ENCODE data around the gene CD274.
"Not testable (repeated sequence)": the region's sequence is repeated elsewhere in the genome, so short reads cannot be mapped to it uniquely, and the experiment has no call there.

Gene CD274

DNA sequence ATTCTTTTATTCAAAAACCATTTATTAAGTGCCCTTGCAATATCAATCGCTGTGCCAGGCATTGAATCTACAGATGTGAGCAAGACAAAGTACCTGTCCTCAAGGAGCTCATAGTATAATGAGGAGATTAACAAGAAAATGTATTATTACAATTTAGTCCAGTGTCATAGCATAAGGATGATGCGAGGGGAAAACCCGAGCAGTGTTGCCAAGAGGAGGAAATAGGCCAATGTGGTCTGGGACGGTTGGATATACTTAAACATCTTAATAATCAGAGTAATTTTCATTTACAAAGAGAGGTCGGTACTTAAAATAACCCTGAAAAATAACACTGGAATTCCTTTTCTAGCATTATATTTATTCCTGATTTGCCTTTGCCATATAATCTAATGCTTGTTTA lies 18.5 kb downstream of the CD274 start:
- DNase-seq (ENCODE audit: low read depth) = no peak

DNA sequence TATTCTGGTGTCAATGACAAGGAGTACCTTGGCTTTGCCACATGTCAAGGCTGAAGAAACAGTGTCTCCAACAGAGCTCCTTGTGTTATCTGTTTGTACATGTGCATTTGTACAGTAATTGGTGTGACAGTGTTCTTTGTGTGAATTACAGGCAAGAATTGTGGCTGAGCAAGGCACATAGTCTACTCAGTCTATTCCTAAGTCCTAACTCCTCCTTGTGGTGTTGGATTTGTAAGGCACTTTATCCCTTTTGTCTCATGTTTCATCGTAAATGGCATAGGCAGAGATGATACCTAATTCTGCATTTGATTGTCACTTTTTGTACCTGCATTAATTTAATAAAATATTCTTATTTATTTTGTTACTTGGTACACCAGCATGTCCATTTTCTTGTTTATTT lies 19.8 kb downstream of the CD274 start:
- DNase-seq (ENCODE audit: low read depth) = no peak

DNA sequence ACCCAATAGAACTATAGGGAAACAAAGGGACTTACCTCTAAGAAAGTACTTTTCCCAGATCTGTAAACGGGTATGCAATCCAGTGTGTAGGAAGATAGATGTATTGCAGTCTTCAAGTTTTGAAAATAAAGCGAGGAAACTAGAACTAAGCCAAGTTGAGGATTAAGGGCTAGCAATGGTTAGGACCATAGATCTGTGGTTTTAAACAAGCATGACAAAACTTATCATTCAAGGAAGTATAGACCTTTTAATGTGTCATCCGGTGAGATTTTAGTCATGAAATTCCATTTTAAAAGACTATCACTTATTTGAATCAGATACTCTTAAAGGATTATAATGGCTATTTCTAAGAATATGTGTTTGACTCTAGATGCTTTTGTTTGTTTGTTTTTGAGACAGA lies 20.5 kb downstream of the CD274 start:
- DNase-seq (ENCODE audit: low read depth) = no peak

DNA sequence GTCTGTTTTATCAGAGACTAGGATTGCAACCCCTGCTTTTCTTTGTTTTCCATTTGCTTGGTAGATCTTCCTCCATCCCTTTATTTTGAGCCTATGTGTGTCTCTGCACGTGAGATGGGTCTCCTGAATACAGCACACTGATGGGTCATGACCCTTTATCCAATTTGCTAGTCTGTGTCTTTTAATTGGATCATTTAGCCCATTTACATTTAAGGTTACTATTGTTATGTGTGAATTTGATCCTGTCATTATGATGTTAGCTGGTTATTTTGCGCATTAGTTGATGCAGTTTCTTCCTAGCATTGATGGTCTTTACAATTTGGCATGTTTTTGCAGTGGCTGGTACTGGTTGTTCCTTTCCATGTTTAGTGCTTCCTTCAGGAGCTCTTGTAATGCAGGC lies 25.3 kb downstream of the CD274 start:
- not testable (repeated sequence) for DNase-seq (ENCODE audit: low read depth)

DNA sequence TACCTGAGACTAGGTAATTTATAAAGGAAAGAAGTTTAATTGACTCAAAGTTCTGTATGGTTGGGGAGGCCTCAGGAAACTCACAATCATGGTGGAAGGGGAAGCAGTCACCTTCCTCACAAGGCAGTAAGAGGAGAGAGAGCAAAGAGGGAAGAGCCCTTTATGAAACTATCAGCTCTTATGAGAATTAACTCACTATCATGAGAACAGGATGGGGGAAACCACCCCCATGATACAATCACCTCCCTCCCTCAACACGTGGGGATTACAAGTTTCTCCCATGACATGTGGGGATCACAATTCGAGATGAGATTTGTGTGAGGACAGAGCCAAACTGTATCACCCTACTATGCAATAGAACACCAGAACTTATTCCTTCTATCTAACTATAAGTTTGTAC lies 27.9 kb downstream of the CD274 start:
- no peak for DNase-seq (ENCODE audit: low read depth)

DNA sequence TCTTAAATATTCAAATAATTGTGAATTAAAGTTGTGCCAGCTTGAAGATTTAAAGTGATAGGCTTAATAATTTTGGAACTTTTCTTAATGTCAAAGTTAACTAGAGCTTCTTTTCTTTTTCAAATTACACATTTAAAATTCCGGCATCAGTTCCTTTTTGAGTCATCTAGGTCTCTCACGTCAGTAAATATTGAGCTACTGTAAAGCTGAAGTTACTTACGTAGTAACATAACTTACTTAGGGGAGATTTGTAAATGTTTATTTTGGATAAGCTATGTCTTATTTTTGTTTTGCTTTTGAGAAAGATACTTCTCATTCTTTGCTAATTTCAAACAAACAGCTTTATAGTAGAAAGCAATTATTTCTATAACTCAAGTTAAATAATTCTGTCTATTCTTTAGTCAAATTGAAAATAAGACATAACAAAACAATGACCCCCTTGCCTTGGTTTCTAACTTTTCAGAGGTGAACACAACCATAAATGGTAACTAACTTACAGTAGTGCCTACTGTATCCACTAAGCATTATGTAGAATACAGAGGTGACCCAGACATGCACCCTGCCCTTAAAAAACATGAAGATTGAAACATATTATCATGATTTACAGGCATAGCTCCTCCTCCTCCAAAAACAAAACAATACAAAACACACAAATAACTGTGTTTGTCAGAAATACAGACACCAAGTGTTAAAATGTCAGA lies 29.8 kb downstream of the CD274 start:
- DNase-seq (ENCODE audit: low read depth) = no peak

DNA sequence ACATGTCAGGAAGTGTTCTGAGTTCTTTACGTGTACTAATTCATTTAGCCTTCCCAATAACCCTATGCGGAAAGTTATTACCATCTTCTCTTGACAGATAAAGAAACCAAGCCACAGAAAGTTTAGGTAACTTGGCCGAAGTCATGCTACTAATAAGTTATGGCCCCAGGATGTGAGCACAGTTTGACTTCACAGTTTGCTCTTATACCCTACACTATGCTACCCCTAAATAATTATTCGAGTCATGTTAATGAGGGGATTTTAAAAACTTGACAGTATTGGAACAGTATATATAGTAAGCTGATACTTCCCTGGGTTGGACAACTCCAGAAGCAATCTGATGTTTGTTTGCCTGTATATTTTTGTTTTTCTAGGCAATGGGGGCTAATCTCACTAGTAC lies 30.6 kb downstream of the CD274 start:
- no peak for DNase-seq (ENCODE audit: low read depth)

DNA sequence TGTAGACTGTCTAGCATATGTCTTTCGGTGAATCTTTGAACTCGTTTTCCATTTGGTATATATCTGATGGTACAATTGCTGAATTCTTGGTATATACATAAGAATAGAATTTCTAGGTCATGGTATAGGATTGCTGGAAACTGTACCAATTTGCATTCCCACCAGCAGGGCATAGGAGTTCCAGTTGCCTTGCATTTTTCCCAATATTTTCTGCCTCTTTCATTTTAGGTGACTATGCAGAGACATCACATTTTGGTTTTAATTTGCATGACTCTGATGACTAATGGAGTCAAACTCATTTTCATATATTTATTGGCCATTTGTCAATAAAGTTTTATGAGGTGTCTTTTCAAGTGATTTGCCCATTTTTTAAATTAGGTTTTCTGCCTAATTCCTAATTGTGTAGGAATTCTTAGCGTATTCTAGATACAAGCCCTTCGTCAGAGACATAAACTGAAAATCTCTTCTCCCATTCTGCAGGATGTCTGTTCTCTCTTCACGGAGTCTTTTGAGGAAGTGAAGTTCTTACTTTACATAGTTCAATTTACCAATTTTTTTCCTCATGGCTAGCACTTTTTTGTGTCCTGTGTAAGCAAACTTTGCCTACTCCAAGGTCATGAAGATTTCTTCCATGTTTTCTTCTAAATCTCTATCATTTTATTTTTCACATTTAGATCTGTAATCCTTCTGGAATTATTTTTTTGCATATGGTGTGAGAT lies 31.1 kb downstream of the CD274 start:
- DNase-seq (ENCODE audit: low read depth) = no peak

DNA sequence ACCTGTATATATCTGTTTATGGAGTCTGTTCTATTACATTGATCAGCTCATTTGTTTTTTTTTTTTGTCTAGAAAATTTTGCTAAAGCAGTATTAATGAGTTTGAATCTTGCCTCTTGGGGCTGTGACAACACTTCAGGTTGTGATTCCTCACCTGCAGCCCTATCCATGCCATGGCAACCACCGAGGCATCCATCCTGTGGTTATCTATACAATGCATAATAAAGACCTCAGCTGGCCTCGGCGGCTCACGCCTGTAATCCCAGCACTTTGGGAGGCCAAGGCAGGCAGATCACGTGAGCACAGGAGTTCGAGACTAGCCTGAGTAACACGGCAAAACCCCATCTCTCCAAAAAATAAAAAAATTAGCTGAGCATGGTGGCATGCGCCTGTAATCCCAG lies 31.9 kb downstream of the CD274 start:
- no peak for DNase-seq (ENCODE audit: low read depth)

DNA sequence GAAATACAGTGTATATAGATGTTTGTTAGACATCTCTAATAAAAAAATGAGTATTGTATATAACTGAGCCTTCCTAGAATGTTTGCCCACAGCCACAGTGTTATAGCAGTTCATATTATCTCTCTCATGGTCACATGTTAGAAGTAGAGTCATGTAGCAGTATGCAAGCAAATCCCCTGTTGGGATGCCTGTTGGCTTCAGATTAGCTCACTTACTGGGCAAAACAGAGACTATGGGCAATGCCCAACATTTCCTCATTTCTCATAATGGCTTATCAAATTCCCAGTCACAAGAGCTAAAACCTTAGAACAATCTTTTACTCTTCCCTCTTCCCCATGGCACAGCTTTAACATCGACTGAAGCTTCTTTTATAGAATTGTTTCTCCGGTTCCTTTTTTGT lies 33.0 kb downstream of the CD274 start:
- DNase-seq (ENCODE audit: low read depth) = no peak

DNA sequence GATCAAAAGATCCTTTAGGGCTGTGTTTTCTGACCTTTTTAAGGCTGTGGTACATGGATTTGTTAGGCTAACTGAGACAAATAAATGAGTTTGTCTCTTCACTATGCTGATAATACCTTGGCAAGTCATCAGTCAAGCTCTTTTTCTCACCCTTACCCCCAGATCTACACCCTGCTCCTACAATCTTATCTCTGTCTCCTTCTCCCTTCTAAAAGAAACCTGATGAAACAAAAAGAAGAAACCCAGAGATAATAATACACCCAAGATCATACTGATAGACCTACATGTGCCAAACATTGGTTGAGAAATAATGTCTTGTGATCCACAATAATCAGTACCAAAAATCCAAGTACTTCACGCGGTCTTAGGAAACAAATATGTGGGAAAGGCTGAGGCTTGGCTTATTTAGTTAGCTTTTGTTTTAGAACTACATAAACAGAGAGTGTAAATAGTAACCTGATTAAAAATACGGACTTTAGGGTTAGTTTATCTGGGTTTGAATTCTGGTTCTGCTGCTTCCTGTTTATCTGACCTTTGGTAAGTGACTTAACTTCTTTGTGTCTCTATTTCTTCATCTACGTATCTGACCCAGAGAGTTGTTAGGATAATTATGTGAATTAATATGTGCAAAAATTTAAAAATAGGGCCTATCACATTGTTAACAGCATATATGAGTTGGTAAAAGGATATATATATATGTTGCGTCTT lies 35.2 kb downstream of the CD274 start:
- no peak for DNase-seq (ENCODE audit: low read depth)

DNA sequence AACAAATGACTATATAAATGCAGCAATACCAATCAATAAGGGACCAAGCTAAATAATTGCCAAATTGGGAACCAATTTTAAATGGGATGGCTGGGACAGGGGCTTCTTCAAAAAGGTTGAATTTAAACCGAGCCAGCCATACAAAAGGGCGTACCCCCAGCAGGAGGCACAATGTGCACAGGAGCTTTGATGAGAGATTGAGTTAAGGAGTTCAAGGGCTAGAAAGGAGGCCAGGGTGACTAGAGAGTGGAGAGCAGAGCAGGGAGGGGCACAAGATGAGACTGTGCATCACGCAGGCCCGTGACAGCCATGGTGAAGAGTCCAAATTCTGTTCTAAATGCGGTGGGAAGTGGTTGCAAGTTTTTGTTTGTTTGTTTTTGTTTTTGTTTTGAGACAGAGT lies 36.6 kb downstream of the CD274 start:
- no peak for DNase-seq (ENCODE audit: low read depth)

DNA sequence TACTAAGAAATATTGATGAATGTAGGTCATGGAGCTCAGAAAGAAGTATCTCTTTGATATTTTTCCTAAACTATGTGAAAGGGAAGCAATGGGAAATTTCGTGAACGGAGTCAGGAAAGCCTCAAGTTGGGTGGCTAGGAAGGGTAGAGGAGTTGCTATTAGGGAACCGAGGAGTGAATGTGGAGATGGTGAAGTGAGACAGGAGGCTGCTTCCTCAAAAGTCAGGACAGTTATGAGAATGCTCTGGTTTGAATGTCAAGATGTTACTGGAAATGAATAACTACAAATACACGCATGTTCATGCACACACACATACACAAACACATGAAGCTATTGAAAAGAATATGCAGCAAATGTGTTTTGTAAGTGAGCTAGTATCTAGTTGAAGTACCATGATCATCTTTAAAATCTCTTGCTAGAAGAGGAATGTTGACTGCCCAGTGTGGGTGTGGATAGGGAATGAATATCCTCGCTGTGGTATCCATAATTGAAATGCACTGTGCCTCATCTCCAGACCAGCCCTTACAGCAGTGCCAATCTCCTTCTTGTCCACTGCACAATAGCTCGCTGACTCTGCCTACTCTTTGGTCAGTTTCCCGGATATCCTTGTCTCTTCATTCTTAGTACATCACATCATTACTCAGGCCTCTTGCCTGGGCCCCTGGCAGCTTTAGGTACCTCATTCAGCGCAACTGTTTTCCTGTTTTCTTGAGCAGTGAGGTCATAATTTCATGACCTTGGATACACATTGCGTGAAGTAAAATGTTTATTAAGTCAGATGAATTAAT lies 38.1 kb downstream of the CD274 start:
- no peak for DNase-seq (ENCODE audit: low read depth)

DNA sequence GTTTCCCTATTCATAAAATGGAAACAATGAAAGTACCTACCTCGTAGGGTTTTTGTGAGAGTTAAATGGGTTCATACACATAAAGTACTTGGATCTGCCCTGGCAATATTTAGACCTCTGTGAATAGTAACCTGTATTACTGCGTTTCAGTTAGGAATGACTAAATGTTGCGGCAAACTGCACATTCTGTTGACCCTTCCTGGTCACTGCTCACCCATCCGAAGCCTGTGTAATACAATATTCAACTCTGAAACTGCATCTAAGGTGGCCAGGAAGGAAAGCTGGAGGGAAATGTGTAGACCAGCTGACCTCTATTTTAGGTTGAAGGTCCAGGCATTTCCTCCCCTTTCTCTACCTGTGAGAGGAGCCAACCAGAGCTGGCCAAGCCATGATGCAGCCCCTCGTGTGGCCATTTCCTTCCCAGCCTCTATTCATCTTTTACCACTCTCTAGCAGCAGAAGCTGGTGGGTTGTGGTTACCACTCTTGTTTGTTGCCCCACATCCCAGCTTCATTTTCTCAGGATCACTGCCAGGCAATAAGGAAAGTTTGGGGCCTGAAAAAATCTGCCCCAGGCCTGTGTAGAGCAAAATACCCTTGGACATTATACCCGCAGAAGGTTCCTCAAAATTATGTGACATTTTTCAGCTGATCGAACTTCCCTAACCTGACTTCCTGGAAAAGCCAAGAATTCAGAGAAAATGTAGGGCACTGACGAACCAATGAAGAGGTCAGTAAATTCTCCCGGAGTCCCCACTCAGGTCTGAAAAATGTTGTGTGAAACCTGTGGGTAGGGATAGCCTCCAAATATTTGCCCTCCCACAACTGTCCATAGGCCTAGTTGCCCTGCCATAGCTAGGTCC lies 39.5 kb downstream of the CD274 start:
- no peak for DNase-seq (ENCODE audit: low read depth)

DNA sequence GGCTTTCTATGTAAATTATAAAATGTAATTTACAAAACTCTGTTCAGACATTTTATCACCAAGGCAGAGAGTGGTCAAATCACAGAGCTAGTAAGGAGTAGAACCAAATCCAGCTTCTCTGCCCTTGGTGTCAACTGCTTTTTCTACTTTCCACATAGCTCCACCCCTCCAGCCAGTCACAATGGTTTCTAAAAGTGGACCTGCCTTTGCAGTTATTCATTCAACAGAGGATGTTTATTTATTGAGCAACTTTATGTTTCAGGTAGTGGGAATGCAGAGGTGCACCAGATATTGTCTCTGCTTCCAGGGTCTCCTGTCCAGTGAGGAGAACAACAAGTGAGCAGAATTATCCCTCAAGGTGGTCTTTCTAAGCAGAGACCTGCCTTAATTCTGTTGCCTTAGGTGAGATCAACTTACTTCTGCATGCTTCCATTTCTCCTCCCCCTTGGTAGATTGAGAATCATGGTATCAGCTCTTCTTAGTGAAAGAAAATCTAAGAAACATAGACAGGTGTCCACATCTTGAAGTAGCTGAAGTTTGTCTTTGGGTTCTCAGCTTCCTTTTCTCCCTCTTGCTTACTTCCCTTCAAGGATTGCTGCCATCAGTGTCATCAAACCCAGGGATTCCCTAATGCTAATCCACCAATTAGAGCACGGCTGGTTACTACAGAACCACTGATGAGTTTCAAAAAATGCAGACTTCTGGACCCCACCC lies 42.8 kb downstream of the CD274 start:
- DNase-seq (ENCODE audit: low read depth) = no peak

DNA sequence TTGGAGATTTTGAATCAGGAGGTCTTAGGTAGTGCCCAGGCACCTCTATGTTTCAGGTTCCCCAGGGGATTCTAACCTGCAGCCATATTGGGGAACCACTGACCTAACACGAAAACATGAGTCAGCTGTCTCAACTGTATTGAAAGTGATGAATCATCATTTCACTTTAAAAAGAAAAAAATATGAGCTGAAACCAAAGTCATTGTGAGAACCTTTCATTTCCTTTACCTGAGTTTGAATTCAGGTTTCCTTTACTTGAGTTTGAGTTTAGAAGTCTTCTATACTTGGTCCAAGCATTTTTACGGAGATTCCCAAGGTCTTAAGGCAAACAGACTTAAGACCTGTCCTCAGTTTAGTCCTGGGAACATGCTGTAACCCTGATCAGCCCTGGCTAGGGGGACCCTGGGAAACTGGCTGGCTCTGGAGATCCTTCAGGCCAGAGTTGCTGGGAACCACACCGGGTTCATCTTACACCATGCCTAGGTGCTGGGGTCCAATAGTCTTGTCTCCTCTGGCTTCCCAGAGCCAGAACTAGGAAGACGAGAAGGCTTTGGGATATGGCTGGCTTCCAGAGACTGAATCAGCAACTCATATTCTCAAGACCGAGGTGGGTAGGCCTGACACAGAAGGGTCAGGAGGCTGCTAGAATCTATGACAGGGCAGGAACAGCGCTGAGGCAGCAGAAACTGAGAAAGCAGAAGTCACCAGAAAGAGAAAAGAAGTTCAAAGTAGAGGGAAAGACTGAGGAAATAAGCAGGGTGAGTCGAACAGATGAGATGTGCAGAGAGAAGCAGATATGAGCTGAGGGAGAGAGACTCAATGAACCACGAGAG lies 43.6 kb downstream of the CD274 start:
- no peak for DNase-seq (ENCODE audit: low read depth)

DNA sequence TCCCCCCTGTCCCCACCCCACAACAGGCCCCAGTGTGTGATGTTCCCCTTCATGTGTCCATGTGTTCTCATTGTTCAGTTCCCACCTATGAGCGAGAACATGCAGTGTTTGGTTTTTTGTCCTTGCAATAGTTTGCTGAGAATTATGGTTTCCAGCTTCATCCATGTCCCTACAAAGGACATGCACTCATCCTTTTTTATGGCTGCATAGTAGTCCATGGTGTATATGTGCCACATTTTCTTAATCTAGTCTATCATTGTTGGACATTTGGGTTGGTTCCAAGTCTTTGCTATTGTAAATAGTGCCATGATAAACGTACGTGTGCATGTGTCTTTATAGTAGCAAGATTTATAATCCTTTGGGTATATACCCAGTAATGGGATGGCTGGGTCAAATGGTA lies 44.4 kb downstream of the CD274 start:
- not testable (repeated sequence) for DNase-seq (ENCODE audit: low read depth)

DNA sequence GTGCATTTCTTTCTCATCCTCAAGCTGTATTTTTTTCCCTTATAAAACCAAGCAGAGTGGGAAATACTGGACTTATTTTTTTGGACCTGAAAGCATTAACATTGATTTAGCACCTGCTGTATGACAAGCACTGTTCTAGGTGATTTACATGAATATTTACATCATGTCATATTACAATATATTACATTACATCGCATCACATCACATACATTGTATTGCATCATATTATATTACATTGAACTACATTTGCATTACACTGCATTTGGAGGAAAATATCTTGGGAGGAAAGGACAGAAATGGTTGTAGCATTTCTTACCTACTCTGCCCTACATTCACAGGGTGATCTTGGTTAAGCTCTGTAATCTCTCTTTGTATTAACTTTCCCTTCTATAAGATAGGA lies 48.8 kb downstream of the CD274 start:
- no peak for DNase-seq (ENCODE audit: low read depth)

DNA sequence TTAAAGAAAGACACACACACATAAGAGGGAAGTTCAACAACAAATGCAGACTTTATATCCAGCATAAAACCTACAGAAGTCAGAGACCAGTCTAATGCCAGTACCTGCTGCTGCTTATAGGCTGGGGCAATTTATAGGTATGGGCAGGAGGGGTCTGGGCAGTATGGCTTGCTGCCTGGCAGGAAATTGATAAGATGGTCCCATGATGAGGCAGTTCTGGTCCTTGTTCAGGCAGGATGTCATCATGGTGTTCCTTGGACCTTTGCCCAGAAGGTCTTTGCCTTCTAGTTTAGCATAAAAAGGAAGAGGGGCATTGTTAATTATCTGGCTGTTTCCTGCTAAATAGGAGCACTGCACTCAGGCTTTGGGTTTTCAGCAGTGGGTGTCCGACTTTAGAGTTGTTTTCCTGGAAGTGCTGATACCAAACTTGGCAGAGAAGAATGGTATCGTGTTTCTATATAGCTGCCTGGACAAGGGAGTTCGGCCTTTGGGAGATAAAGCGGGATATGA lies 49.6 kb downstream of the CD274 start:
- no peak for DNase-seq (ENCODE audit: low read depth)
